NCI-H510A (cell line): ENCODE data around the gene PPP1R15B.
"Not testable (repeated sequence)": the region's sequence is repeated elsewhere in the genome, so short reads cannot be mapped to it uniquely, and the experiment has no call there.

Experiments used
- DNase-seq: peaks from one replicate; lab custom pipeline; 2025; lab: John Stamatoyannopoulos, UW

Gene PPP1R15B

DNA sequence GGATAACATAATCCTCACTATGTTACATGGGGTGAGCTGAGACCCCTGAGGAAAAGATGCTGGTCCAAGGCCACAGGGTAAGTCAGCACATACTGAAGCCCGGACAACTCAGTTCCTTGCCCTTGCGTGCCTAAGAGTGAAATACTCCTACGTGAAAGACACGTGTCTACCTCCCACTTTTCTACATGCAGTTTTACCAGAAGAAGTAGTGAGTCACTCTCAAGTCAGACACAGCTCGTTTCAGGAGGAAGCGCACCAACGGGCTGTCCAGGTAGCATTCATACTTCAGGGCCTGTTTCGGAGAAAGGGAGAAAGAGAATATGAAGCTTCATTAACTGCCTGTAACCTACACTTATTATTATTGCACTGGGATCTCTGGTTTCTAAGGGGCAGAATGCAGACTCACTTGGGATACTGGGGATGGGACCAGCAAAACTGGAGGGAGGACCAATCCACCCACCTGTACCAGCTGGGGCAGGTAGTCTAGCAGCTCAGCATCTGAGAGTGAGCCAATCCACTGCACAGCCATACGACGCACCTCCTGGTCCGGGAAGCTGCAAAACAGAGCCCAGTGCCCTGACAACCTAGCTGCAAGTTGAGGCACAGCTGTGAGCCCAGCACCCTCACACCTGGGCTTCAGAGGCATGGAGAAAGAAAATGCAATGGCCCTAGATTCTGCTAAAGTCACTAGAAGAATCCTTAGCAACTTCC lies 32.4 kb upstream of the PPP1R15B start:
- no peak for DNase-seq

DNA sequence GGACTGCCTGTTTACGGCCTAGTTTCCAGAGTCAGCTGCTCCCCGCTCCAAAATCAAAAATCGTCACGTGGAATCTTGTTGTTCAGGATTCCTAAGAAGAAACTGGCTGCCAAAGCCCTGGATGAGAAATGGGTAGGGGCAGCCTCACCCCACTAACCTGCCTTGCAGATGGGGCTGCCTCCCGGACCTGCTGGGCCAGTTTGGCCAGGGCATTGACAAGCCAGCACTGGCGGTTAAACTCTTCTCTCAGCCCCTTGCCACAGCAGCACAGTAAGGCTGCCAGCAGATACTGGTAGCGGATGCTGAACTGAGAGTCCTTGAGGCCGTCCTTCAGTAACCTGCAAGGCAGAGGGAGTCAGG lies 31.6 kb upstream of the PPP1R15B start:
- peak; percentile 13 for DNase-seq

DNA sequence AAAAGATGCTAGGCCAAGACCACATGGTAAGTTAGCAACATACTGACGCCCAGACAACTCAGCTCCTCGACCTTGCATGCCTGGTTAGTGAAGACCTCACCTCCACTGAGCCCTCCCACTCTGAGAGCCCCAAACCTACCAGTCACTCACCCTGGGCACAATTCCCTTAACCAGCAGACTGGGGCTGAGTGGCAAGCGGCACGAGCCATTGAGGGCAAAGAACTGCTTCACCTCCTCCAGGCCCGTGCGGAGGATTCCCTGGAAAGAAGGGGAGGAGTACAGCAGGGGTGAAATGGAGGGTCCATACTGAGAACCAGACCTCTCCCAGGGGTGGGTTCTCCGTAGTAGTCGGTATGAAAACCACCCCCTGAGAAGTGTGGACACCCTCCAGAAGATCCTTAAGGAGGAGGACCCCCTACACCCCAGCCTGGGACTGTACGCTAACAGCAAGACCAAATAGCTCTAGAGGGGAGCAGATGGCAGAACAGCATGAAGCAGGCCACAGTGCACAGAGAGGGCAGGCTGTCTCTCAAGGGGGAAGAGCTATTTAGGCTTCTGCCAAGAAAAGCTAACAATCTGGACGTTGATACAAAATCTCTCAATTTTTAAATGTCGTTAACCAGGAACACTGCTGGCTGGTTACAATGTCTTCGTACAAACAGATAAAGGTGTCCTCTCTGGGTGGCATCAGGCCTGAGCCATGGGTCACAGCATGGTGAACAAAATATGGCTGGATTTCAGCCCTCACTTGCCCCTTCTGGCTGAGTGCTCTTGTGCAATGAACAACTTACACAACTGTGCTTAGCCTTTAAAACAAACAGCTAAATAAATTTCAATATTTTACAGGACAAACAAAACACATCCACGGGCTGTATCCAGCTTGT lies 31.0 kb upstream of the PPP1R15B start:
- no peak for DNase-seq

DNA sequence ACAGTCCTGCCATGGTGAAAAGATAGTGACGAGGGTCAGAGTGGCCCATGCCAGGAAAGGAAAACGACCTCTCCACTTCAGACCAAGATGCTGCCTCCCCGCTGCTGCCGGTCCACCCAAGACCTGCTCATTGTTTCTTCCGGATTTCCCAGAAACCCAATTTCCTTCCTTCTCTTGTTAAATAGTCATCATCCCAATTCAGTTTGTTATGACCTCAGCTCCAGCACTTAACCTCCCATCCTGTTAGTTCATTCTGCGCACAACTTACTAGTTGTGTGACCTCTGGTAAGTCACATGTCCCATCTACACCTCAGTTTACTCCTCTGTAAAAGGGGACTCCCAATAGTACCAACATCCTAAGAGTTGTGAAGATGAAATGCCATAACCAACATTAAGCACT lies 29.9 kb upstream of the PPP1R15B start:
- DNase-seq: no peak

DNA sequence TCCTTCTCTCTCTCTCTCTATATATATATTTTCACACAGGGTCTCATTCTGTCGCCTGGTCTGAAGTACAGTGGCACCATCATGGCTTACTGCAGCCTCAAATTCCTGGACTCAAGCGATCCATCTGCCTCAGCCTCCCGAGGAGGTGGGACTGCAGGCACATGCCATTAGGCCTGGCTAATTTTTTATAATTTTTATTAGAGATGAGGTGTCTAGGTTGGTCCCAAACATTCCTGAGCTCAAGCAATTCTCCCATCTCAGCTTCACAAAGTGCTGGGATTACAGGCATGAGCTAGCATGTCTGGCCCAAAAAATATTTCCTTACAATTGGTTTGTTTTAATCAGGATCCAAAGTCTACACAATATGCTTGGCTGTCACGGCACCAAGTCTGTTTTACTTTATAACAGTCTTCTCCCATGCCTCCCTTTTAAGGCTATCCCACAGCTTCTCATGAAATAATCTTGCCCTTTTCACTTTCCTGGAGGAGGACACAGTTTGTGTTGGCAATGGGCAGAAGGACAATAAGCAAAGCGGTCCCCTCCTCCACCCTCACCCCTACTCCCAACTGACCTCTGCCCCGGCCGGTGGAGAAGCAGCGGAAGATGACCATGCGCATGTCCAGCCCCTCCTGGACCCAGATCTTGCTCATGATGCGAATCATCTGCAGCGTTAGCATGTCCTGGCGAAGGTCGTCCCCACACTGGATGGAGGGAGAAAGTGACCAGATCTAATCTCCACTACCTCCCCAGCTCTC lies 28.2 kb upstream of the PPP1R15B start:
- no peak for DNase-seq

DNA sequence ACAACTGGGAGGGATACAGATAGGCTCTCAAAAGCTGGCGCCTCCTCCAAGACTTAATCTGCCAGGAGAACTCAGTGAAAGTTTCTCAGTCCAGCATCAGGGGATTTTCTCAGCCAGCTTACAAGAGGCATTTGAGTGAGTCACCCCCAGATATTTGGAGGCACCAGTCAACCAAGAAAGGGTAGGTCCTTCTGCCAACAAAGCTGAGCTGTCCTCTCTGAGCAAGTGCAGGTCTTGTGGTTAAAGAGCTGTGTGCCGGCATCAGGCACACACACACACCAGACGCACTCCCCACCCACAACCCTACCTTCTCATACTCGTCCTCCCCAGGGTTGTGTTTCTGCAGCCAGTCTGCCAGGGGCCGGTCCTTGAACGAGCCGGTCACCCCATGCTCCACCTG lies 27.0 kb upstream of the PPP1R15B start:
- no peak for DNase-seq

DNA sequence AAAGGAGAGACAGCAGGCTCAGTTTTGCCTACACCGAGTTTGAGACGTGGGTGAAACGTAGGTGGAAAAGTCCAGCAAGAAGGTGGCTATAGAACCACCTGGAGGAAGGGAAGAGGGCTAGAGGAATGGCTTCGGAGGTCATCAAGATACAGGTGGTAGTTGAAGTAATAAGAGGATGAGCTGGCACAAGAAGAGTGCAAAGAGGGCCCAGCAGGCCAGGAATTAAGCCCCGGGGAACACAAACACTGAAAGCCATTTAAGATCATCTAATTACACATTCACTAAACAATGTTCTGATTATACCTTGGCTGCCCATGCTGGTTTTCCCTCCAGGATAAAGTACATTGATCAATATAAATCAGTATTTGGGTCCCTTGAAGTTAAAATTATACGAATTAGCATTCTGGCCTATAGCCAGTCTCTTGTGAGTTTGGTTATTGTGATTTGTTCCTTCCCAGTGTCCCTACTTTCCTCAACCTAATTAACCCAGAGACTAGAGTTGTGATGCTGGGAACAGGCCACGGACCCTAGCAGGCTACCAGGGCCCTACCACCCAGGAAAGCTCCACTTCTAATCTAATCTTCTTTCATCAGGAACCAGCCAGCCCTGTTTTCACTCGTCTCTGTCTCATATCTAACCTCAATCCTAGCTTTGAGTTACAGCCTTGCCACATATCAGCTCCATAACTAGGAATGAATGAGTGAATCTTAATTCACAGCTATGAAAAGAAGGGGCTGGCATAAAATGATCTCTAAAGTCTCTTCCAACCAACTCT lies 26.4 kb upstream of the PPP1R15B start:
- no peak for DNase-seq

DNA sequence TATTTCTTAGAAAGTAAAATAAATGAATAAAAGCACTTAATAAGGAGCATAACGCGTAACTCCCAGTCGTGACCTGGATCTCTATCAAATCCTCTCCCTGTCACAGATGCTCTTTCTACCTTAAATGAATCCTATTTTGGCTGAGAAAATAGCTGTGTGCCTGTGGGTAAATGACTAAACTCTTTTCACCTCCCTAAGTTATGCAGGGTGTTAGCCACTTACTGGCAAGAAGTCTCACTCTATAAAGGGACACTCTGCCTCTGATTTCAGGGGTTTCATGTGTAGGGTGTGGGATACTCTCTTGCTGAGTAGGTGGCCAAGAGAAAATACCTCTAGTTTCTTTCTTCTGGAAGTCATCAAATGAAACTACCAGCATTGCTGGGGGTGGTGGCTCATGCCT lies 24.3 kb upstream of the PPP1R15B start:
- no peak for DNase-seq

DNA sequence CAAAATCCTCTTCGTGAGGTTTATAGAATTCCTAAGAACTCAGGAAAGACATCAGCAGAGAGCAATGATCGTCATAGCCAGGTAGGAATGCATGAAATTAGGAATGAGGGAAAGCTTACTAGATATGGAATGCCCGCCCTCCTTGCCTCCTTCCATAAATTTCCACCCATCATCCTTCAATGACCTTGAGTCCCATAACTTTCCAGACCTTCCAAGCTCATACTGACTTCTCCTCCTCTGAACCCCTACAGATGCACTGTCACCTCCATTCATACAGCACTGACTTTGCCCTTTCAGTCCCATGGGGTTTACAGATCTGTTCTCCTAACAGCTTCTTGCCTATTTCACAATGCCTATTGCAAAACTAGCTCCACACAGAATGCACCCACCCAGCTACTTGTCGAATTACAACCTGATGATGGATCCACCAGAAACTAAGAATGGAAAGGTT lies 23.8 kb upstream of the PPP1R15B start:
- DNase-seq: no peak

DNA sequence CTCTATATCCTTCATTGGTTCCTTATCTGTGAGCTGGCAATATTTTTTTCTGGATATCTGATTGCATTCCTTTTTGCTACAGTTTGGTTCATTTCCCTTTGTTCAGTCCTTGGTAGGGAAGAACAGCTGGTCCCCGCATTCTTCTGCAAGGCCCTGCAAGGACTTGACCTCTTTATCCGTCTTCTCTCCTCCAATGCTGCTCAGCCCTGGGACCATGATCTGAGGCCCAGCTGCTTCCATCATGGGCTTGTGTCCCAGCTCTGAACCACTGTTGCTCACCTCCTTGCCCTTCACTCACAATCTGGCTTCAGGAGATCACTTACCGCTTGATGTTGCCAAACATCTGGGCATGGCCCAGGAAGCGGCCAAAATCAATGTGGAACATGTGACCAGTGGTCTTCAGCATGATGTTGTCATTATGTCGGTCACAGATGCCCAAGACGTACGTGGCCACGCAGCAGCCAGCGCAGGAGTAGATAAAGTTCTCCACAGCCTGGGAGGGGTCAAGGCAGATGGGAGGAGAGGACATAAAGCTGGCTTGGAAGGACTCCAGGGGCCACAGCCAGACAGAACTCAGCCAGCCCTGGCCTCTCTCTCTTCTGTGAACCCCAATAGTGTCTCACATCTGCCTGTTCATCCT lies 22.6 kb upstream of the PPP1R15B start:
- no peak for DNase-seq

DNA sequence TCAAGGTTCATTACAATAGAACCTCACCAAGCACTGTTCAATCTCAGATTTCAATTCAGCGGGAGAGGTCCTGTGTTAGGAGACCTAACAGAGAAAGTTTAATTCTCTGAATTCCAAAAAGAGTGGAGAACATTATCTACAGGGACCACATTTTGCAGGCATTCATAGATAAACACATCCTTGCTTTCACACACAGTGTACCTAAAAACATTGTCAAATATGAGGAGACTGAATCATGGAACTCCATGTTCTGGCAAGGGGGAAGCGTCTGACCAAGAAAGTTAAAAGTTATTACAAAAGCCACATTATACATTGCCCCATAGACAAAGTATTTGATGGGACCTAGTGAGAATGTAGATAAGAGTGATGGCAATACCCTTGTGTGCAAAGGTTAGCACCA lies 21.1 kb upstream of the PPP1R15B start:
- DNase-seq: no peak

DNA sequence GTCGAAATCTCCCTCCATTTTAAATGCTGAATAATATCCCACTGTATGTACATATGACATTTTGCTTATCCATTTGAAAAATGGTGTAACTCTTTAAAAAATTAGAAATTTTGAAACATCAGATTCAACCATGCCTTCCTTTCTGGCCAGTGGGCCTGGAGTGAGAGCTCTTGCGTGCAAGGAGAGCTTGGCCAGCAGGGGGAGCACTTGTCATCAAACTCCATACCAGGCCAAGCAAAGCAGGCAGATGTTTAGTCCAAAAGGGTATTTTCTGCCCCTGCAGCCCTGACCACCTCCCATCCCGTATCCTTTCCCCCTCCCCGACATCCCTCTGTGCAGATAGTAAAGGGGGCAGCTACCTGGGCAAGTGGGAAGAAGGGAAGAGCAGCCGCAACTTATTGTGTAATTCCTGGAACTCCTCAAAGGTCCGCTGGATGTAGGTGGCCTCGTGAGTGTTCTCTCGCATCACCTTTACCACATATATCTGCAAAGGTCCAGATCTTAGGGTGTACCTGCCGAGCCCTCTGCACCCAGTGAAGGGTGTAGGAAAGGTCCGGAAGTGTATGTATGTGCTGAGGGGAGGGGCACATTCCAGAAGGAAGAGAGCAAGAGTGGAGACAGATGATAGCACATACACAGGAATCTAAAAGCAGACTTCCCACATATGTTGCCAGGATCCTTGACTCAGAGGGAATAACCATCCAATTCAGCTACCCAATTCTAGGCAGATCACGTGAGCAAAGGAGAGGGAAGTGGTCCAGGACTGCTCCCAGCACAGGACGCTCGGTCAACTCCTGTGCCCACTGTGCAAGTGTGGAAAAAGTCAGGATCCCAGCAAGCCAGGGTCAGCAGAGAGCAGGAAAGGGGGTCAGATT lies 19.9 kb upstream of the PPP1R15B start:
- peak; percentile 18 for DNase-seq

DNA sequence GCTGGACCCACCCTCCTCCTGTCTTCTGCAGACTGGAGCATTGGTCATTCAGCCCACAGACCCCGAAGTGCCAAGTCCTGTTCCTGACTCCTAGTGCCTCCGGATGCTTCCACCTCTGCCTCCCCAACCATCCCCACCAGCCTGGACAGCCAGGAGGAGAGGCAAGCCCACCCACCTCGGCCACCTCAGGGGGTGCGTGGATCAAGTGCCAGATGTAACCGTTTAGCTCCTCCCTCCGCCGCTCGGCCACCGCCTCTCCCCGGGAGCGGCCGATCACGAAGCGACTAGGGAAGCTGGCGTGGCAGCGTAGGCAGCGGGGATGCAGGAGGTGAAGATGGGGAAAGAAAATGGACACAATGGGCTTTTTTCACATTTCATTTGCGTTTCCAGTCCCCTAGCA lies 18.1 kb upstream of the PPP1R15B start:
- DNase-seq: no peak

DNA sequence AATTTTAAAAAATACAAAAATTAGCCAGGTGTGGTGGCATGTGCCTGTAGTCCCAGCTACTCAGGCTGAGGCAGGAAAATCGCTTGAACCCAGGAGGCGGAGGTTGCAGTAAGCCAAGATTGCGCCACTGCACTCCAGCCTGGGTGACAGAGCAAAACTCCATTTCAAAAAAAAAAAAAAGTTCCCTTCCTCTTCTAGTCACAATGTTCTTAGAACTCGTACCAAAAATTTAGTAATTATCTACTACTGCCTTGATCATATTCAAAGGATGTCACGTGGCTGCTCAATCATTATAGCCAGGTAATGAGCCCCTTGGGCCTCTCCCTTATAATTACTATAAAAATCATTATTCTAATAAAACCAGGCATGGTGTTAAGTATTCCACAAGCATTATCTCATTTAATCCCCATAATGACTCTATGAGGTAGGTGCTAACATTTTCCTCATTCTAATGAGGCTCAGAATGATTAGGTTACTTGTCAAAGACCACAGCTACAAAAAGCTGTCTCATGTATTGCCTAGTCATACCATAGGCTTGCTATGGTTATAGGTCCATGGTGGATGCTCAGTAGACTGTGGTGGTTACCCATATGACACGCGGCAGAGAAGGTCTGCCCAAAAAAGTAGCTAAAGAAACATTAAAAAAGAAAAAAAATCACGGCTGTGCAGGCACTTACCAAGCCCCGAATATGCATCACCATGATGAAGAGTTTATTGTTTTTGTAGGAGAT lies 15.5 kb upstream of the PPP1R15B start:
- no peak for DNase-seq

DNA sequence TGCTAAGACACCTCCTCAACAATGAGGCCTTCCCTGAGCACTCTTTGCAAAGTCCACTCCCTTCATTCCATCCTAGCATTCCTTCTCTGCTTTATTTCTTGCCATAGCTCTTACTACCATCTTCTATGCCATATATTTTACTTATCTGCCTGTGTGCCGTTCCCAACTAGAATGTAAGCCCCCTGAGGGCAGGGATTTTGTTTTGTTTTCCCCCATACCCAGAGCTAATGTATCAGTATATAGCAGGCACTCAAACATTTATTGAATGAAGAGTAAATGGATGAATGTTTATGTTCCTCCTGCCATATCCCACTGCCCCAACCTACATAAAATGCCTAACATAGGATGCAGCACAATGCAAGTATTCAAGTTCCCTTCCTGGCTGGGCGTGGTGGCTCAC lies 14.9 kb upstream of the PPP1R15B start:
- DNase-seq: no peak

DNA sequence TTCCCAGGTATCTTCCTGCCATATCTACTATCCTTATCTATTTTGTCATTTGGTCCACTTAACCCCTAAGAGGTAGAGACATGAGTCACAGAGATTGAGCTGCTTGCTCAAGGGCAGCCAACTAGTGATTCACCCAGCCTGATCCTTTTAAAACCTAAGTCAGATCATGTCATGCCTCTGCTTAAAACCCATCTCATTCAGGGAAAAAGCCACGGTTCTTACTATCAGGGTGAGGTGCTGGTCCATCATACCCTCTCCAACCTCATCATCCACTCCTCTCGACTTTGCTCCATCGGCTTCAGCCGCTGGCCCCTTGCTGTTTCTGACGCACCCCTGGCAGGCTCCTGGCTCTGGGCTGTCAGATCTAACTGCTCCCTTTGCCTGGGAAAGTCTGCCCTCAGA lies 14.4 kb upstream of the PPP1R15B start:
- DNase-seq: no peak

DNA sequence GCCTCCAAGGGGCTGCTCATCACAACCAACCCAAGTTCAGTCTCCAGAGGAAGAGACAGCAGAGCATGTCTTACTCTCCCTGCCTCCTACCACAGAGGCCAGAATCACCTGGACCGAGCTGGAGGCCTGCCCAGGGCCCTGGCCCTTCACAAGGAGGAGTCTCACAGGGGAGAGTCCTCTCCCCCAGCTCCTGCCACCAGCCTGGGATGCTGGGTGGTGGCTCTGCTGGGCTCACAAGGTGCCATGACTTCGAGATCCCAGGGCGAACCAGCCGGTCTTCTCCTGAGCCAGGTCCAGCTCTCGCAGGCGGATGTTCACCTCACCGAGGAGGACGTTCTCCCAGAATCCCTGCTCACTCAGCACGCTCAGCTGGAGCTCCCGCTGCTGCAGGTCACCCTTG lies 13.0 kb upstream of the PPP1R15B start:
- no peak for DNase-seq

DNA sequence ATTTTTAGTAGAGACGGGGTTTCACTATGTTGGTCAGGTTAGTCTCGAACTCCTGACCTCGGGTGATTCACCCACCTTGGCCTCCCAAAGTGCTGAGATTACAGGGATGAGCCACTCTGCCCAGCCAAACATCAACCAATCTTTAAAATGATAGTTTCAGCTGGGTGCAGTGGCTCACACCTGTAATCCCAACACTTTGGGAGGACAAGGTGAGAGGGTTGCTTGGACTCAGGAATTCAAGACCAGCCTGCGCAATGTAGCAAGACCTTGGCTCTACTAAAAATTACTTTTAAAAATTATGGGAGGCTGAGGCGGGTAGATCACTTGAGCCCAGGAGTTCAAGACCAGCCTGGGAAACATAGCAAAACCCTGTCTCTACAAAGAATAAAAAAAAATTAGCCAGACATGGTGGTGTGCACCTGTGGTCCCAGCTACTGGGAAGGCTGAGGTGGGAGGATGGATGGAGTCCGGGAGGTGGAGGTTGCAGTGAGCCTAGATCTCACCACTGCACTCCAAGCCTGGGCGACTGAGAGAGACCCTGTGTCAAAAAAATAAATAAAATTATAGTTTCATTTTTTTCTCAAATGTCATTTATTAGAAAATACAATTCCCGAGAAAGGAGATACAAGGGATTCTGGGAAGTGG lies 10.6 kb upstream of the PPP1R15B start:
- DNase-seq: not testable (repeated sequence)

DNA sequence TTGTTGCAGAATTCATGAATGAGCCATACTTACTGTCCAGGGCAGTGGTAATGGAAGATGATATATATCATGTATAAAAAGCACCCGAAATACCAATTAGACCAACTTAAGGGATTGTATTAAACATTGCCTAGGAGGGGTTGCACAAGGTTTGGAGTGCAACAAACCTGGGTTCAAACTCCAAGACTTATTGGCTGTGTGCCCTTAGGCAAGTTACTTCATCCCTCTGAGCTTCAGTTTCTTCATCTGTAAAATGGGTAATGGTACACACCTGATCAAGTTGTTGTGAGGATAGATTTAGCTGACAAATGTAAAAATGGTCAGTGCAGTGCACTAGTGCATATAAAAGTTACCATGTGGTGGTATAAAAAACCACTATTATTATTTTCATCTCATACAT lies 9.8 kb upstream of the PPP1R15B start:
- no peak for DNase-seq
